Islet of Langerhans (tissue), 1 donor: Measurements from ENCODE around the gene CAMTA1.

ENCODE experiments used
- FAIRE-seq: peaks from one replicate; lab custom pipeline; 2011; peaks lifted over from hg19 to GRCh38; lab: Jason Lieb, UNC

Gene CAMTA1

DNA sequence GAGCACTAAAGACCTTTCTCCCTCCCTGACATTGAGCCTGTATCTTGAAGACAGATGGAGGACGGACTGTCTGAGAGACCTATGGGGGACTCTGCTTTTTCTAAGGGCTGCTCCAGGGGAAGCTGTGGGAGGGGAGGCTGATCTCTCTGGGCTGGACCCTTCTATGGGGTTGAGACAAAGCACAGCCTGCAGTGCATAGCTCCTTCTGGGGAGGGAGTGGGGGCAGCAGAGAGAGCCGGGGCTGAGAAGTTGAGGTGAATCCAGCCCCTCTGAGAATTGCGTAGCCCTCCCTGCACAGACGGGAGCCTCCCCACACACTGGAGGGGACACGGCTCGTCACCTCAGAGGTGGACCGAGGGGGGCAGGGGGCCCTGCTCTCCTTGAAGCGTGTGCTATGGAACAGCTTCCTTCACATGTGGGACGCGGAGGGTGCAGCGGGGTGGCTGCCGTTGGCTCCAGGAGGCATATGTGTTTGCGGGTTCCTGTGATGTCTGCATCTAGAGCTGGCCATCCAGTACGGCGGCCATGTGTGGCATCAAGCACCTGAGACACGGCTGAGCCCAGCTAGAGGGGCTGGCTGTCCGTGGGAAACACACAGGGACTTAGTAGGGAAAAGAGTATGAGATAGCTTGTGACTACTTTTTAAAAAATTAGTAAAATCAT is 299.1 kb downstream of the CAMTA1 start:
- FAIRE-seq: no peak

DNA sequence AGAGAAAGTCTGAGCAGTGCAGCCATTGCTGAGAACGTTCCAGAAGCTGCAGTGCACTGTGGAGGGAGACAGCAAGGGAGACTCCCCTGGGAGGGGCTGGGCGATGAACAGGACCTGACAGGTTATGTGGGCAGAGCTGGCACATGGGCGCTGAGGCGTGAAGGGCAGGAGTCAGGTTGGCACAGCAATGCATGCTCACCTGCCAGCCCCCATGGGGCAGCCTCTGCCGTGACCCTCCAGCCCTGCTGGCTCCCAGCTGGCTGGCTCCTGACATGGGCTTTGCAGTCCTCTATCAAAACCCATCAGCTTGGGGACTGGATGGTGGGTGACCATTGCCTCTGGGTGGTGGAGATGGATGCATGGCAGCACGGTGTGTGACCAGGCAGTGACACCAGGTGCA is 300.3 kb downstream of the CAMTA1 start:
- FAIRE-seq: no peak

- FAIRE-seq: no peak
These were observed 300.9 kb downstream of the CAMTA1 start for GRCh38 chr1:7086106-7086505.

DNA sequence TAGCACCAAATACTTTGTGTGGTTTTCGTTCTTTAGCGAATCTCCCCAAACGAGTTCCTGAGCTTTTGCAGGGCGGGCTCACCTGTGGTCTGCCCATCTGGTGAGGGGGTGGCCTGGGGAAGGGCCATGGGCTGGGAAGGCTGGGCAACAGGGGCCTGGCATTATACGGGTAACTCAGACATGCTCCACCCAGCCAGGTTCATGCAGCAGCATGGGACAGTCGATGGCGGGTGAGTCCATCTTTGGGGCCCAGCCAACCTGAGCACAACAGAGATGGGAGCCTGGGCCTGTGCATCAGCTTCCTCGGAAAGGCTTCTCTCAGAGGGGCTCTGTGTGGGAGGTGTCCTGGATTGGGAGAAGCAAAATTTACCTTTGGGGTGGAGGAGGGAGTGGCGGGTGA is 302.6 kb downstream of the CAMTA1 start:
- no peak for FAIRE-seq

DNA sequence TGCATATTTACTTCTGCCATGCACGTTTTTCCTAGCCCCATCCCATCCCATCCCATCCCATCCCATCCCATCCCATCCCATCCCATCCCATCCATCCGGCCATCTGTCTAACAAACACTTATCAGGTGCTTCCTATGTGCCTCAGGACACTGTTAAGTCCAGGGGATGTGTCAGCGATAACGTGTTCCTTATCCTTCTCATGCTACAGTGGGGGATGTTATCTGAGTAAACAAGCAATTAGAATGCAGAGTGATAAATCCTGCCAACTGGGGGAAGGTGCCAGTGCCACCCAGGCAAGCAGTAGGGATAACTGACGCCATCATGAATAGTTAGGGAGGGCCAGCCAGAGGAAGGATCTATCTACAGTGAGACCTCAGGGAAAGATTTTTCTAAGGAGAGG is 304.2 kb downstream of the CAMTA1 start:
- no peak for FAIRE-seq

DNA sequence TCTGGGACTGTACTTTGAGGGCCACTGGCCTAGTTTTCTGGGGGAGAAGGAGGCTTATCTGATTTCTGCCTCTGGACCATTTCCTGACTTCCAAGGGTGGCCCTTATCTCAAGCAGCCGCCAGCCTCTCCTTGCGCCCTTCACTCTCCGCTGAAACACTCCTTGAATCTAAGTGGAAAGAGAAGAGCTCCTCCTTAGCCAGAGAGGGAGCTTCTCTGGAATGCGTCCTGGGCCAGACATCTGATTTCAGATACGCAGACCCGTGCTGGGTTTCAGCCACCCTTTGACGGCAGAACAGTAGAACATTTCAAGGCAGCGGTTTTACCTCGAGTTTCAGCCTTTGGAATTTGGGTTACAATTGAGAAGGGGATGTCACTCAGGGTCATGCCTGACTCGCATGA is 308.0 kb downstream of the CAMTA1 start:
- FAIRE-seq: no peak

- FAIRE-seq: no peak
These were observed 308.8 kb downstream of the CAMTA1 start for GRCh38 chr1:7094086-7094485.

- FAIRE-seq: no peak
These were observed 309.3 kb downstream of the CAMTA1 start for GRCh38 chr1:7094509-7094908.

GRCh38 chr1:7095343-7095964 is 310.2 kb downstream of the CAMTA1 start:
- FAIRE-seq: no peak

GRCh38 chr1:7097938-7098592 is 312.8 kb downstream of the CAMTA1 start:
- peak; percentile 47 for FAIRE-seq

GRCh38 chr1:7098641-7099040 is 313.4 kb downstream of the CAMTA1 start:
- FAIRE-seq: no peak

DNA sequence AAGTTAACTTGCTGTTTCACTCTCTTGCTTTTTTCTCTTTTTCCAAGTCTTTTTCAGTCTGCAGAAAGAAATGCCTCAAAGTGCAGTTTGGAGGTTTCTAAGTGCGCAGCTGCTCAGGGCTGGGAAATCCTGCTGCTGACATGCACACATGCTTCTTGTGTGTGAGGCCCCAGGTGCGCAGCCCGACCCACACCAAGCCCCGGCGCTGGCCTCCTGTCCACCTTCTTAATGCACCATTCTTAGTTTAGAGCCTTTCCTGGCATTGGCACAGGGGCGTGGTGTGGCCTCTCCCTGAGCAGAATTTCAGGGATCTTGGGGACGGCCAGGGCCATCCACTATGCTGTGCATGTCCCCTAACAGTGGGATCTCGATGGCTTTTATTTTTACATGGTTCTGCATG is 315.2 kb downstream of the CAMTA1 start:
- no peak for FAIRE-seq

- no peak for FAIRE-seq
These were observed 315.9 kb downstream of the CAMTA1 start for GRCh38 chr1:7101187-7101586.

DNA sequence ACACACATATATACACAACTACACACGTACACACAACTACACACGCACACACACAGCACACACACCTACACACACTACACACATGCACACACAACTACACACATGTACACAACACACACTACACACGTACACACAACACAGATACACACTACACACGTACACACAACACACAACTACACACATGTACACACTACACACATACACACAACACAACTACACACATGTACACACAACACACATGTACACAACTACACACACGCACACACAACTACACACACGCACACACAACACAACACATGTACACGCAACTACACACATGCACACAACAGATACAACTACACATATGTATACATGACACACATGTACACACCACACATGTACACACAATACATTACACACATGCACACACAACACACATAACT is 318.1 kb downstream of the CAMTA1 start:
- no peak for FAIRE-seq

- no peak for FAIRE-seq
These were observed 318.6 kb downstream of the CAMTA1 start for GRCh38 chr1:7103874-7104273.

GRCh38 chr1:7104339-7104738 is 319.1 kb downstream of the CAMTA1 start:
- no peak for FAIRE-seq

- FAIRE-seq: no peak
These were observed 320.0 kb downstream of the CAMTA1 start for GRCh38 chr1:7105269-7105668.

- FAIRE-seq: no peak
These were observed 321.3 kb downstream of the CAMTA1 start for GRCh38 chr1:7106442-7107108.

- FAIRE-seq: no peak
These were observed 322.0 kb downstream of the CAMTA1 start for GRCh38 chr1:7107109-7107830.

- FAIRE-seq: no peak
These were observed 323.0 kb downstream of the CAMTA1 start for GRCh38 chr1:7108251-7108650.

GRCh38 chr1:7109901-7110300 is 324.6 kb downstream of the CAMTA1 start:
- no peak for FAIRE-seq

- no peak for FAIRE-seq
These were observed 325.1 kb downstream of the CAMTA1 start for GRCh38 chr1:7110321-7110720.

DNA sequence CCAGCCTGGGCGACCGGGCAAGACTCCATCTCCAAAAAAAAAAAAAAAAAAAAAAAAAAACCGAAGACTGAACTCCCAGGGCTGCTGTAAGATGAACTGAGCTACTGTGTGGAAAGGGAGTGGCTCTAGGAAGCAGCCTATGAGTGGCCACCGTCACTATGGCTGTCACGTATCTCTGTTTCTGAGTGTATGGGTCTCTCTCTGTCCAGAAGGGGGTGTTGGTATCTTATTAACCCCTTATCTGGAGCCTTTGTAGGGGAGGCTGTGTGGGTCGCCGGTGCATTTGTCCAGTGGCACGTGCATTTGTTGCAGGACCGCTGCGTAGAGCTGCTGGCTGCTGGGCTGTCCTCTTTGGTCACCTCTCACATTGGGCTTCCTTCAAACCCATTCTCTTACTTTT is 326.6 kb downstream of the CAMTA1 start:
- FAIRE-seq: no peak
